ENCODE data around the gene RUNX2.
"Not testable (repeated sequence)": the region's sequence is repeated elsewhere in the genome, so short reads cannot be mapped to it uniquely, and the experiment has no call there.

The RUNX2 gene

GRCh38 chr6:45462190-45463134 lies 134.3 kb downstream of the RUNX2 start:
- DNase-seq: no peak

- no peak for DNase-seq
Observed at GRCh38 chr6:45464685-45465084, 136.6 kb downstream of the RUNX2 start.

GRCh38 chr6:45466686-45467085 lies 138.6 kb downstream of the RUNX2 start:
- DNase-seq: no peak

GRCh38 chr6:45467417-45467816 lies 139.3 kb downstream of the RUNX2 start:
- DNase-seq: not testable (repeated sequence)

- DNase-seq: no peak
Observed at GRCh38 chr6:45467853-45468252, 139.7 kb downstream of the RUNX2 start.

- no peak for DNase-seq
Observed at GRCh38 chr6:45469663-45470062, 141.5 kb downstream of the RUNX2 start.

- peak; percentile 44 for DNase-seq
Observed at GRCh38 chr6:45470131-45470738, 142.1 kb downstream of the RUNX2 start.

GRCh38 chr6:45472382-45472781 lies 144.3 kb downstream of the RUNX2 start:
- no peak for DNase-seq

- no peak for DNase-seq
Observed at GRCh38 chr6:45473121-45473993, 145.2 kb downstream of the RUNX2 start.

GRCh38 chr6:45474376-45474775 lies 146.2 kb downstream of the RUNX2 start:
- DNase-seq: no peak

GRCh38 chr6:45476341-45476740 lies 148.2 kb downstream of the RUNX2 start:
- DNase-seq: no peak

GRCh38 chr6:45477278-45477677 lies 149.1 kb downstream of the RUNX2 start:
- no peak for DNase-seq

- DNase-seq: no peak
Observed at GRCh38 chr6:45477790-45478189, 149.7 kb downstream of the RUNX2 start.

- peak; percentile 54 for DNase-seq
Observed at GRCh38 chr6:45478240-45478639, 150.1 kb downstream of the RUNX2 start.

GRCh38 chr6:45479834-45480751 lies 152.0 kb downstream of the RUNX2 start:
- no peak for DNase-seq

- DNase-seq: no peak
Observed at GRCh38 chr6:45480752-45481415, 152.8 kb downstream of the RUNX2 start.

GRCh38 chr6:45483021-45483420 lies 154.9 kb downstream of the RUNX2 start:
- no peak for DNase-seq

GRCh38 chr6:45483501-45483900 lies 155.4 kb downstream of the RUNX2 start:
- DNase-seq: no peak

GRCh38 chr6:45486736-45487135 lies 158.6 kb downstream of the RUNX2 start:
- no peak for DNase-seq

- DNase-seq: no peak
Observed at GRCh38 chr6:45487645-45488044, 159.5 kb downstream of the RUNX2 start.

GRCh38 chr6:45488269-45488668 lies 160.1 kb downstream of the RUNX2 start:
- DNase-seq: no peak

GRCh38 chr6:45488889-45489288 lies 160.8 kb downstream of the RUNX2 start:
- DNase-seq: no peak

Measured in OCI-M1 (cell line).